ENCODE data around the gene C6orf132.
"Not testable (repeated sequence)": the region's sequence is repeated elsewhere in the genome, so short reads cannot be mapped to it uniquely, and the experiment has no call there.

C6orf132 gene

DNA sequence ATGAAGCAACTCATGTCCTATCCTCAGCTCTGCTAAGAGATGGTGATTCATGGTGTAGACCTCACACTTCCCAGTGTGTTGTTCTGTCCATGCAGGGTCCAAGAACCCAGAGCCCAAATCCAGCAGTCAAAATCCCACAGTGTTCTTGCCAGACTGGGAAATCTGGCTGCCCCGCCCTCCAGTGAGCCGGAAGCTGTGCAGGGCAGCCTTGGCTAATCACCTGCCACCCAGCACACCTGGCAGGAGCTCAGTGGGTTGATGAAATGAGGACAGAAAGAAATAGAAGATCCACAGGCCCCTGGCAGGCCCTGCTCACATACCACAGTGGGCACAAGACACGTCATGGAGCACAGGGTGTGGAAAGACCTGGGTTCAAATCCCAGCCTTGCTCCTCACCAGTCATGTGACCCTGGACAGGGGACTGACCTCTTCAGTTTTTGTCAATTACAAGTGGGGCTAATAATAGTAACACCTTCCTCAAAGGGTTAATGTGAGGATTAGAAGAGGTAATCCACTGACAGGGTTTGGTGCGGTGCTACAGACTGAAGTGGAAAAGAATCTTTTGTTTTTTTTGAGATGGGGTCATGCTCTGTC, 17.1 kb upstream of the C6orf132 start:
- no peak overlapping the region for H3K4me3 ChIP-seq (ENCODE audit: low read depth, low read length)

DNA sequence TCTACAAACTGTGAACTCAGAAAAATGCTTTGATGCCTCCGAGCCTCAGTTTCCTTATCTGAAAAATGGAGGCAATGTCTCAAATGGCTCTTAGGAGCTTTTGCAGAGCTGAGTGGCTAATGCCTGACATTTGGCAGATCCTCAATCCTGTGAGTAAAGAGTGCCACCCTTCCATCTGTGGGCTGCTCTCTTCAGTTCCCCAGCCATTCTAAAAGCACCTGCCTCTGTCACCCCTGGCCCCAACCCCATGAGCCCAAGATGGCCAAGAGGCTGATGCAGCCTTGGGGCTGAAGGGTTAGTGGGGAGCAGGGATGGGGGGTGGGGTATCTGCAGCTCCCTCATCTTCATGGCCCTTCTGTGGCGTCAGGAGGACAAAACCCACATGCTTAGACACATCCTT, 16.2 kb upstream of the C6orf132 start:
- H3K4me3 ChIP-seq (ENCODE audit: low read depth, low read length), result no peak overlapping the region

DNA sequence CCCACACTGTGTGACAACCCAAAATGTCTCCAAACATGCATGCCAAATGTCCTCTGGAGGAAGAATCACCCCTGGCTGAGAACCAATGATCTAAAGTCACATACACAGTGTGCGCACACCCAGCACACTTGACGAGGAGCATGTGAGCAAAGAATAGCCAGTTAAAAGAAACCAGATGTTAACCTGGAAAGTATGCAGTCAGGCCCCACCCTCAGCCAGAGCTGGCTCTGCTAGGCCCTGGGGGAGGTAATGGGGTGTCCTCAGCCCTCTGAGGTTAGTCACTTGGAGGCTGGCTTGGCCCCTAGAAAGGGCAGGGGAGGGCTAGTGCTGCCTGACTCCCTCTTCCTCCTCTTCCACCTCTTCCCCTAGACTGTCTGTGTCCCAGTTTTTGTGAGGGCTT, 15.6 kb upstream of the C6orf132 start:
- H3K4me3 ChIP-seq (ENCODE audit: low read depth, low read length), result no peak overlapping the region

DNA sequence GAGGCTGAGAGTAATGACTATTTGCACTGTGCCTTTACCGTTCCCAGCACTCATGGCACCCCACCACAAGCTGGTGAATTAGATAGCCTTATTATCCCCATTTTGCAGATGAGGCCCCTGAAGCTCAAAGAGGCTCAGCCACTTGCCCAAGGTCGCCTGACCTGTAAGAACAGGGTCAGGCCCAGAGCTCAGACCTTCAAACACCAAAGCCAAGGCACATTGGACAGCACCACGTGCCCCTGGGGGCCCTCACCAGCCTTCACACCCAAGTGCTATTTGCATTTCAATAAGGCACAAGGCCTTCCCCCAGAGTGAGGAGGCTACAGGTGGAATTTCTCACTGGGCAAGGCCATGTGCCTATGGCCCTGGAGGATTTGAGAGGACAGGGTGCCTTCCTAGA, 14.2 kb upstream of the C6orf132 start:
- H3K4me3 ChIP-seq (ENCODE audit: low read depth, low read length), result no peak overlapping the region

DNA sequence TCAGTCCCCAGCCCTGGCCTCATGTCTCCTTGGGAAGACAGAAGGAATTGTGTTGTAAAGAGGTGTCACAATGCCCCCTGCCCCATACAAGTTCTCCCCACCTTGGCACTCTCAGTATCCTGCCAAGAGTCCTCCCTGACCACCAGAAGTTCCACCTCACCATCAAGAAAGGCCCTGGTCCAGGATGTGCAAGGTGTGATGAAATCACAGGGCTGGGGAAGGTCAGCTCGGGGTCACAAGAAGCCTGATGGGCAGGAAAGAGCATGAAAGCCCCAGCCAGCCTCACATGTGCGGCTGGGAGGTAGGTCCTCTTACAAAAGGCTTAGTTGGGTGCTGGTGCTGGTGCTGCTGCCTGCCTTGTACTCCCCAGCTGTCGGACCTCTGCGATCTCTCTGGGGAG, 12.9 kb upstream of the C6orf132 start:
- H3K4me3 ChIP-seq (ENCODE audit: low read depth, low read length), result no peak overlapping the region

DNA sequence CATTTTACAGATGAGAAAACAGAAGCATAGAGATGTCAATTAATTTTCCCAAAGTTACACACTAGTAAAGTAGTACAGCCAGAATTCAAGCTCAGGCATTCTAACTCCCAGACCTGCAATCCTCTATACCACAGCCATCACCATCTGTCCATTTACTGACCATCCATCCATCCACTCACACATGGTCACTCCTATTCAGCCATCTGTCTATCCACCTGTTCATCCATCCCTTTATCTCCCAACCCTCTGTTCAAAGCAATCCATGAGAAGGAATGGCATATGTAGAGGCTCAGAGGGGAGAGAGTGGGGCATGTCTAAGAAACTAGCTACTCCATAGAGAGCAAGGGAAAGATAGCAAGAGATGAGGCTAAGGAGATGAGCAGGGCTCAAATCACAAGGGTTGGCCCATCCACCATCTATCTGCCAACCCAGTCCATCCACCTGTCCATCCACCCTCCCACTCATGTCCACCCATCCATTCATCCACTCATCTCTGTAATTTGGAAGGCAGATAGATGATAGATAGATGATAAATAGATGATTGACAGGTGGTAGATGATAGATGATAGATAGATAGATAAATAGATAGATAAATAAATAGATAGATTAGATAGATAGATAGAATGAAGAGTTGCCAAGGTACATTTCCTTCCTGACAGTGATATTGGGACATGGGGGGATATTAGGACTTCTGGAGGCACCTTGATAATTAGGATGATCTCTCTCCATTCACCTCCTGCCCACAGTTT, 12.2 kb upstream of the C6orf132 start:
- H3K4me3 ChIP-seq (ENCODE audit: low read depth, low read length), result no peak overlapping the region

DNA sequence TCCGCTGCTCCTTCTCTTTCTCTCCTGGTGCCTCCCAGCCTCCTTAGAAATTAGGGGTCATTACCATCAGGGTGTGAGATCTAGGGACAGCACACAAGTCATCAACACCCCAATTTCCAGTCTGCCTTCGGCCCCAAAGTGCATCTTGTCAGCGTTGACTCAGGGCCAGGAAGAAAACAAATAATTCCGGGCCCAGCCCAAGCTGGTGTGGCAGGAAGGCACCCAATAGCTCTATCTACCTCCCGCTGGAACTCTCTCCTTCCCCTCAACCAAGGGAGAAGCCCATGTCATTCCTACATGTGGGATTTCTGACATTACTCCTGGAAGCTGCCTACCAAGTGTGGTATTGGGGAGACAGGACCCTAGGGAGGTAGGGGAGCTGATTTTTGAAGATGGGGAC, 11.5 kb upstream of the C6orf132 start:
- H3K4me3 ChIP-seq (ENCODE audit: low read depth, low read length), result no peak overlapping the region

DNA sequence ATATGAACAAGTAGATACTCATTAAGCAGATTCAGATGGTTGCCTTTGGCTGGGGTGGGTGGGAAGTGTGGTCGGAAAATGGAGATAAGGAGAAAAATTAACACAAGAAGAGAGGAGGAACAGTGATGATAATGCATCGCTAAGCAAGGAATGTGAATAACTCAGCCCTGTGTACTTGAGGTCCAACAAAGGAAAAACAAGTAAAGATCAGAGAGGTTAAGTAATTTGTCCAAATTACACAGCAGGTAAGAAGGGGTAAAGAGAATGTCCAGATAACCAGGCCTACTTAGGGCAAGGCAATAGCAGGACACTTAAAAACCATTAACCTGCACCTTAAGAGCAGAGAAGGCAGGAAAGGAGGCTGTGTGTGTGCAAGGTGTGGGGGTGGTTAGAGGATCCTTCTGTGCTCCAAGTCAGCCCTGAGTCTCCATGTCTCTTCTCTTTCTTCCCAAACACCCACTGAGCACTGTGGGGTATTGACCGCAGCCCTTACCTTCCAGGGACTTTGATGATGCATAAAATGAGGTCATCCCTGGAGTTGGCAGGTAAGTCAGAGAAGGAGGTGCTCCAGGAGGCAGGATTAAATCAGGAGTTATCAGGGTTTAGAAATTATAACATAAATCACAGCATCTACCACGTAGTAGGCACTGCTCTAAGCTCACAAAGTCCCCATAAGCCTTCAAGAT, 10.3 kb upstream of the C6orf132 start:
- H3K4me3 ChIP-seq (ENCODE audit: low read depth, low read length), result not testable (repeated sequence)

DNA sequence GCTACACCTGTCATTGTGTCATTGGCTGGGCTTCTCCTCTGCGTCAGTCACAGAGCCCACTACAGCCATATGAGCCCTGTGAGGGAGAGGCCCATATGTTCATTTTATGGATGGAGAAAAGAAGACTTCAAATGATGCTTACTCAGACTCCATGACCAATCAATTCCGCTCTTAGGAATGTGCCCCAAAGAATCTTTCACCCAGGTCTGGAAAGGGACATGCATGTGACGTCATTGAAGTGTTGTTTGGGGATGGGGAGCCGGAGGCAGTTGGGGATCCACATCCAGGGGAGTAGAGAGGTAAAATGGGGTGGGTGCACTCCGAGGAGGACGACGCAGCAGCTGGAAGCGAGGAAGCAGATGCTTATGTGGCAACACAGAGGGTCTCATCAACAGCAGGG, 9.6 kb upstream of the C6orf132 start:
- no peak overlapping the region for H3K4me3 ChIP-seq (ENCODE audit: low read depth, low read length)

DNA sequence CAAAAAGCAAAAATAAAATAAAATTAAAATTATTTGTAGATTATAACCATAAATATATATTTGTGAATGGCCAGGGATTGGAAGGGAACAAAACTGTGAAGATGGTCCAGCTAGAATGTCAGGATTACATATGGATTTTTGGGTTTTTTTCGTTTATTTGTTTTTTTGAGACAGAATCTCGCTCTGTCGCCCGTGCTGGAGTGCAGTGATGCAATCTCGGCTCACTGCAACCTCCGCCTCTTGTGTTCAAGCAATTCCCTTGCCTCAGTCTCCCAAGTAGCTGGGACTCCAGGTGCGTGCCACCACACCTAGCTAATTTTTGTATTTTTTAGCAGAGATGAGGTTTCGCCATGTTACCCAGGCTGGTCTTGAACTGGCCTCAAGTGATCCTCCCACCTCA, 7.8 kb upstream of the C6orf132 start:
- H3K4me3 ChIP-seq (ENCODE audit: low read depth, low read length), result no peak overlapping the region

DNA sequence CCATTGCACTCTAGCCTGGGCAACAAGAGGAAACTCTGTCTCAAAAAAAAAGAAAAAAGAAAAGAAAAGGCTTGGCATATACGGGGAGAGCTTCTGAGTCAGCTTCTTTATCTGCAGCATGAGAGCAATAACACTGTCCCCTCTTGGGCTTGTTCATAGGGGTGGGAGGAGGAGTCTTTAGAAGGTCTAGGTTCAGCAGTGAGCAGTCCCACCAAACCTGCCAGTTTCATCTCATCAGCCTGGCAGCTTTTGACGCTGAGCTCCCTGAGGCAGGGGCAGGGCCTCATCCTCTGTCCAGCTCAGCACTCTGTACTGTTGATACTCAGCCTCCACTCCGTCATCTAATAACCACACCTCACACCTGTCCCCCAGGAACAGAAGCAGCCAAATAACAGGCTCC, 5.6 kb upstream of the C6orf132 start:
- H3K4me3 ChIP-seq (ENCODE audit: low read depth, low read length), result no peak overlapping the region

DNA sequence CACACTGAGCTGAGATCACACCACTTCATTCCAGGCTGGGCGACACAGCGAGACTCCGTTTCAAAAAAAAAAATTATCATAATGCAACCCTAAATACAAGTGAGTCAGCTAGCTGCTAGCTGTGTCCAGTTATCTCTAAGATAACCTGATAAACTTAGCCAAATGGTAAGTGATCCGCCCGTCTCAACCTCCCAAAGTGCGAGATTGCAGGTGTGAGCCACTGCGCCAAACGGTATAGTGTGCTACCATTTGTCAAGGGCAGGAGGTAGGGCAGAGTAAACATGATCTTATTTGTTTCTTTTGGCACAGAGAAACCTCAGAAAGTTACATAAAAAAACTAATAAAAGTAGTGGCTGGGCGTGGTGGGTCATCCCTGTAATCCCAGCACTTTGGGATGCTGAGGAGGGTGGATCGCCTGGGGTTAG, 4.7 kb upstream of the C6orf132 start:
- H3K4me3 ChIP-seq (ENCODE audit: low read depth, low read length), result no peak overlapping the region

DNA sequence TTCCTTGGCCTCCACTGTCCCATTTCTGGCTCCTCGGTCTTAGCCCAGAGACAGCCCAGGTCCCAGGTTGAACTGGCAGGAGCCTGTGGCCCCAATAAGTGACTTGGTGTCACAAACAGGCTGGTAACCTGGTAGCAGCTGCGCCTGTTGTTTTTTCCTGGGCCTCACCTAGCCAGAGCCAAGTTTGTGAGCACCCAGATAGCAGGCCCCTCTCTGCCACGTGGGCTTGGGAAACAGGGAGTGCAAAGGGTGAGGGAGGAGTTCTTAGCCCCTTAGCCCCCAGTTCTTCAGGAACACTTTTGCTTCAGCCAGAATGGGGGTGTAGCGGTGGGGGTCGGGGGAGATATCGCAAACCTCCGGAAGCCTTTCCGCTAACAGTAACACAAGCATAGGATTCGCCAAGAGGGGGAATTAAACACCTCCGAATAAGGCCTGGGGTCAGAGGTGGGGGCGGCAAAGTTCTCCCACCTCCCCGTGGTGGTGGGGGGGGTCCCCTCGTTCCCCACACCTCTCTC, 760 bp downstream of the C6orf132 start:
- H3K4me3 ChIP-seq (ENCODE audit: low read depth, low read length), result peak overlapping the region; percentile 91

DNA sequence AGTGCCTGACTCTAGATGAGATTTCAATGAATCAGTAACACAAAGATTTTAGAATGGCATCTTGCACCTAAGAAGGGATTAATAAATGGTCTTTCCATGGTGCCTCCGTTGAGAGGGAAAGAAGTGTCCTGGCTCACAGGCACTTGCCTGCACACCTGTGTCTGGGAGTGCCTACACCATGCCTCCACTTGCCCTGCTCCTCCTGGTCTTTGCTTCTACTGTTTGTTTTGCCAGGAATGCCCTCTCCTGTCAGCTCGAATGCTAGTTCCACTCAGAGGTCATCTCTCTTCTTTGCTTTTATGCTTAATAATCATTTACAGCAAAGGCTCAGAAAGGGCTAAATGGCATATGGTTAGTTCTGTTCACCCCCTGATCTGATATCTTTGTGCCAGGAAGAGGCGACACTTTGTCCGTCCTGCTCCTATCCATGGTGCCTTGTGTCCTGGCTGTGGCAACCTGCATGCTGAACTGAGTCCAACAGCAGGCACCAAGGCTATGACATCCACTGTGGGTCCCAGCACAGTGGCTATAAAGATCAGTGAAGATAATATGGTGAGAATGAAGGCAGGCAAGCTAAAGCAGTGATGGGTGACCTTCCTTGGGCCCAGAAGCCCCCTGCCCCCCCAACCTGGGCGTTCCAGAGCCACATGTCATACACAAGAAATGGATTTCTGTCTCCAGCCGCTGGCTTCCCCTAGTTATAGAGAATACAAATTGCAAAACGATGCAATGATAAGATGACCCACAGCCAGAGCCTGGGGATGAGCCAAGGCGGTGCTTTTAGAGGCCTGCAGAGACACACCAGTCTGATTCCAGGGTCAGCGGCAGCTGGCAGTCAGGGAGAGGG, 1.4 kb downstream of the C6orf132 start:
- H3K4me3 ChIP-seq (ENCODE audit: low read depth, low read length), result peak overlapping the region; percentile 91

DNA sequence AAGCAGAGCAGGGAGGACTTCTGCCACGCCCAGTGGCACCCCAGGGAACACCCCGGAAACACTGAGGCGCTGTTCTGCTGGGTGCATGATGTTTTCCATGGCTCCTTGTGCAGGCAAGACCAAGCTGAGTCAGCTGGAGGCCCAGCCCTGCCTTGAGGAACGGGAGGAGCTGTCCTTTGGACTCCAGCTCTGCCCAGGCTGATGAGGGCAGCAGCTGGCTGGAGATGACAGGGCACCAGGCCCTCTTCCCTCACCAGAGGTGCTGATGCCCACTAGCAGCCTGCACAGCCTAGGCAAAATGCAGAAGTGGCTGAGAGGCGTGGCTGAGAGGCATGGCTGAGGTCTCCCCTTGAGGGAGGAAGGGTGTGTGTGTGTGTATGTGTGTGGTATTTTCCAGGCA, 2.4 kb downstream of the C6orf132 start:
- H3K4me3 ChIP-seq (ENCODE audit: low read depth, low read length), result no peak overlapping the region

DNA sequence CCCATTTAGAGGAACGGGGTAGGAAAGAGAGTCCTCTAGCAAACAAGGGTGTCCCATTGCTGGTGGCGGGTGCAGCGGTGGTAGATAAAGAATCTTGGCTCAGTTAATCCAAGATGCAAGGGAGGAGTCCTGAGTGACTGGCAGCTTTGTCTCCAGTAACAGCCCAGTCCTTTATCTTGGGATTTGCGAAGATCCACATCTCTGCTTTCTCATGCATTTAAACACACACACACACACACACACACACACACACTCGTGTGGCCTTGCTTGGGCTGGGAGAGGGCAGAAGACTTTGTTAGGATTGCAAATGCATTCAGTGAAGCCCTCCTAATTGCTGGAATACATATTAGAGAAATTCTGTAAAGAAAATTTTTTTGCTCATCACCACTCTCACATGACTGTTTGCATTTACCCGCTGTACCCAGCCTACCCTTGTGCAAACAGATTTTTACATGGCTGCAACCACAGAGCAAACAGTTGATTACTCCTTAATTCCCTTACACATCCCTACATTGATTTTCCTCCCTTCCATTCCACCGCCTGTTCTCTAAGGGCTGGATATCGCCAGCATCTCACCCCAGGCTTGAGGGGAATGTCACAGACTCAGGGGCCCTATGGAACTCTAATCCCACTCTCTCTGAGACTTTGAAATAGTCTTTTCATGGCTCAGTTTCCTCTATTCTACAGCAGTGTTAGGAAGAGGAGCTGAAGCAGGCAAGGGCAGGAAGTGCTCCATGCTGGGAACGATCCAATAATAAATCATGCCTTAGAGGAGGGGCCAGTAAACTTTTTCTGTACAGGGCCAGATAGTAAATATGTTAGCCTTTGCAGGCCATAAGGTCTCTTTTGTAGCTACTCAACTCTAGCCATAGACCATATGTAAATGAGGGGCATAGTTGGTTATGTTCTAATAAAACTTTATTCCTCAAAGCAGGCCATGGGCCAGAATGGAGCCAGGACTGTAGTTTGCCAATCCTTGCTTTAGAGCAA, 3.5 kb downstream of the C6orf132 start:
- no peak overlapping the region for H3K4me3 ChIP-seq (ENCODE audit: low read depth, low read length)

DNA sequence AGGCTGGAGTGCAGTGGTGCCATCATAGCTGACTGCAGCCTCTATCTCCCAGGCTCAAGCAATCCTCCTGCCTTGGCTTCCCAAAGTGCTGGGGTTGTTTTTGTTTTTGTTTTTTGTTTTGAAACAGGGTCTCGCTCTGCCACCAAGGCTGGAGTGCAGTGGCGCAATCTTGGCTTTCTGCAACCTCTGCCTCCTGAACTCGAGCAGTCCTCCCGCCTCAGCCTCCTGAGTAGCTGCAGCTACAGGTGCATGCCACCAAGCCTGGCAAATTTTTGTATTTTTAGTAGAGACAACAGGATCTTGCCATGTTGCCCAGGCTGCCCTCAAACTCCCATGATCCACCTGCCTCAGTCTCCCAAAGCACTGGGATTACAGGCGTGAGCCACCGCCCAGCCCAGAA, 4.2 kb downstream of the C6orf132 start:
- no peak overlapping the region for H3K4me3 ChIP-seq (ENCODE audit: low read depth, low read length)

DNA sequence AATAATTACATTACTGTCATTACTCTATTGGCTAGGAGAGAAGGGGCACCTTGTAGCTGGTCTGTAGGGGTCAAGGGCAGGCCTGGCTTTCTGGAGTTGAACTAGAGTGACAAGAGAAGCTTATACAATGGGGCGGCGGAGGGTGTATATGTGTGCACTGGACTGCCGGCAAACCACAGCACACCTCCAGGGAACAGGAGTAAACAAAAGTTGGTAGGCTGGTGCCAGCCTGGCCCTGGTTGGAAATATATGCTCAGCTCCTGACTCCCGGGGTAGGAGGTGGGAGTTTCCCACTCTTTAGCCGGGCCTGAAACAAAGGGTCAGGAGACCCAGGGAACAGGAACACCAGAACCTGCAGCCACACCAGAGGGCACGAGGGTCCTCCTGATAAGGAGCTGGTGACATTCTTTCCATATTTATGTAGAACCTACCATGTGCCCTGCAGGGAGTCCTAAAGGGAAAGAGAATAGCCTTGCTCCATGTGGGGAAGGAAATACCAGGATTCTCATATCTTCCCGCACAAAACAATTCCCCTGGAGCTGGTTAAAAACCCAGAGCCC, 5.1 kb downstream of the C6orf132 start:
- no peak overlapping the region for H3K4me3 ChIP-seq (ENCODE audit: low read depth, low read length)

DNA sequence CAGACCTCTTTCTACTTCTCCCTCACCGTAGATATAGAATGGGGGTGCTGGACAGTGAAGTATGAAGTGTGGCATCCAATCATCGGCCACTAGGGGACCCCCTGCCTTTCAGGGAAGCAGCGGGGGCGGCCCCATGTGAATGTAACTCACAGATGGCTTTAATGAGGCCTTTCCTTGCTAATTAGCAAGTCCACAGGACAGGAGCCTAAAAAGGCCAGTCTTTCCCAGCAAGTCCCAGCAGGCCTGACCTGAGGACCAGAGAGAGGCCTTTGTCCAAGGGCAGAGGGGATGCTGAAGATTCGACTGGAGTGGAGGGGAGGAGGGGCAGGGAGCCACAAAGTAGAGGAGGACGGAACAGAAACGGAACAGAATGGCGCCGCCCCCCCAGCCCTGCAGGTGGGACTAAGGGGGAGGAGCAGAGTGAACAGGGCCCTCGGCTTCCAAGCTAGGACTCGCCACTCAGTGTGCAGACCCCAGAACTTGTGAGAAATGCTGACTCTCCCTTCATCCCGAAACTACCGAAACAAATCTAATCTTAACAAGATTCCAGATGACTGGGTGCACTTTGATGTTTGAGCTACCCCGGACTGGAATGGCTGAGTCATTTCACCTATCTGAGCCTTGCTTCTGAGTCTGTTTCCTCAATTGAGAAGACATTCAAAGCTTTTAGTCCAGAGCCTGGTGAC, 5.8 kb downstream of the C6orf132 start:
- no peak overlapping the region for H3K4me3 ChIP-seq (ENCODE audit: low read depth, low read length)

All from iPS-11a (cell line).